Stimulated activated CD8-positive, alpha-beta memory T cell treated with anti-CD3 and anti-CD28 coated beads, Interleukin-4, amount 100 ng/mL, for 24 hours (primary cell): Measurements from ENCODE around the gene PKP4.
"Not testable (repeated sequence)": the region's sequence is repeated elsewhere in the genome, so short reads cannot be mapped to it uniquely, and the experiment has no call there.

ENCODE experiments used
- DNase-seq: peaks from one replicate; pipeline ENCODE4 v3.0.0-alpha.2; 2020; ENCODE audit warnings: low read depth

PKP4 gene

GRCh38 chr2:158686210-158686691 lies 229.5 kb downstream of the PKP4 start:
- DNase-seq: no peak

- DNase-seq: no peak
These were observed 230.6 kb downstream of the PKP4 start for GRCh38 chr2:158687315-158687714.

GRCh38 chr2:158688721-158689120 lies 232.0 kb downstream of the PKP4 start:
- DNase-seq: no peak

GRCh38 chr2:158689391-158689790 lies 232.6 kb downstream of the PKP4 start:
- no peak for DNase-seq

GRCh38 chr2:158690823-158691222 lies 234.1 kb downstream of the PKP4 start:
- no peak for DNase-seq

- DNase-seq: no peak
These were observed 234.9 kb downstream of the PKP4 start for GRCh38 chr2:158691619-158692018.

- DNase-seq: no peak
These were observed 235.8 kb downstream of the PKP4 start for GRCh38 chr2:158692372-158693103.

- no peak for DNase-seq
These were observed 236.7 kb downstream of the PKP4 start for GRCh38 chr2:158693476-158693875.

GRCh38 chr2:158695305-158695704 lies 238.6 kb downstream of the PKP4 start:
- no peak for DNase-seq

GRCh38 chr2:158695744-158696143 lies 239.0 kb downstream of the PKP4 start:
- DNase-seq: not testable (repeated sequence)

- DNase-seq: no peak
These were observed 242.6 kb downstream of the PKP4 start for GRCh38 chr2:158699323-158699722.

- DNase-seq: no peak
These were observed 244.3 kb downstream of the PKP4 start for GRCh38 chr2:158701101-158701500.

GRCh38 chr2:158702740-158703139 lies 246.0 kb downstream of the PKP4 start:
- DNase-seq: no peak

- DNase-seq: not testable (repeated sequence)
These were observed 248.1 kb downstream of the PKP4 start for GRCh38 chr2:158704724-158705465.

- no peak for DNase-seq
These were observed 256.2 kb downstream of the PKP4 start for GRCh38 chr2:158712791-158713522.

GRCh38 chr2:158713523-158714138 lies 256.9 kb downstream of the PKP4 start:
- no peak for DNase-seq

GRCh38 chr2:158714420-158714819 lies 257.7 kb downstream of the PKP4 start:
- no peak for DNase-seq

- DNase-seq: no peak
These were observed 258.6 kb downstream of the PKP4 start for GRCh38 chr2:158715357-158715756.

GRCh38 chr2:158716121-158716791 lies 259.5 kb downstream of the PKP4 start:
- DNase-seq: no peak

GRCh38 chr2:158716921-158717320 lies 260.2 kb downstream of the PKP4 start:
- no peak for DNase-seq

GRCh38 chr2:158717366-158718195 lies 260.8 kb downstream of the PKP4 start:
- no peak for DNase-seq
